Measurements from ENCODE around the gene BEX2. TPM values are rescaled to one million over a fixed set of nuclear protein-coding genes. Genes with fewer than 3 reads are reported as not detected.
"Not testable (repeated sequence)": the region's sequence is repeated elsewhere in the genome, so short reads cannot be mapped to it uniquely, and the experiment has no call there.

The BEX2 gene
- 10 to 100 TPM; 16.0 to 18.9 TPM for total RNA-seq

DNA sequence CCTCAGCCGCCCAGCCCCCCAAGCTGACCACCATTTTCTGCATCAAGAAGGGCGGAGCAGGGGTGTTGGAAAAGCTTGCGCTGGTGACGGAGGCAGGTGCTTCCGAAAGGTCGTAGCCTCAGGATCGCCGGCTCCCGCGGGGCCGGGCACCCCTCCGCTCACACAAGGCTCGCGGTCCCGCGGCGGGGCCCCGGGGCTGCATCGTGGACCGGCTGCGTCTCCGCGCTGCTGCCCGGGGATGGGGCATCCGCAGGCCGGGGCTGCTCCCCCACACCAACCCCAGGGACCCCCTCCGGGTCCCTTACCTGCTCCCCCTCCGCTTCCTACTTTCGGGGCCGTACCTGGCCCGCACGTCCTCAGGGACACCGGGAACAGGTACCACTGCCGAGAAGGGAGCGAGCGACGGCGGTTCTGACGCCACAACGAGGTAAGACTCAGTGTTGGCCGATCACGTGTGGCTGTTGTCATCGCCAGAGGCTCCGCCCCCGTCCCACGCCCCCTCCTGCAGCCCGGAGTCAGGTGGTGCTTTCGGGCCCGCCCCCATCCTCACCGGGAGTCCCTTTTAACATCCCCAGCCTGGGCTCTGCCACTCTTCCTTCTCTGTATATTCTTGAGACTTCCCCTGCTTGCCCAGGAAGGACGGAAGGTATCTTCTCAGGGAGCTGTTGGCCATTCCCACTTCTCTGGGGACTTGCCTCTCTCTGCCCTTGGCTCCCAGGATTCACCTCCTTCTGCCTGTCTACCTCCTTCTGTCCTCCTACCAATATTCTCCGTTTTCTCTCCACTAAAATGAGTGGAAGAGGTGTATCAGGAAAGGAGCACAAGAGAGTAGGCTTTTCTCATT lies at the start of gene BEX2:
Gene BEX2 (minus strand): TSS at position 436 of the 844 bp plus-strand sequence. CDS start 1,014 bp downstream, outside the sequence.
- no peaks in the 10 kb centered on the region for H3K36me3 Mint-ChIP-seq (ENCODE audit: low read depth)
- intact Hi-C loops (cut with micrococcal nuclease), result loop anchor here (1.0 to 2.0 kb wide), 3 partner anchors 55 to 96 kb away; partner anchors contain the start of genes BEX3, BEX4 and TCEAL8
- H3K9me3 Mint-ChIP-seq, result no peaks in the 10 kb centered on the region
- CTCF ChIA-PET, result no interaction called here
- peak within 1 kb of the TSS; percentile 53 for H3K27ac Mint-ChIP-seq
- peaks cover 9% of the 10 kb centered on the region for H3K4me1 Mint-ChIP-seq (ENCODE audit: low read depth)
- DNase-seq, result peak; percentile 91
- H3K27me3 Mint-ChIP-seq (ENCODE audit: low read depth), result no peaks in the 10 kb centered on the region
- peak within 1 kb of the TSS; percentile 70 for H3K4me3 Mint-ChIP-seq

DNA sequence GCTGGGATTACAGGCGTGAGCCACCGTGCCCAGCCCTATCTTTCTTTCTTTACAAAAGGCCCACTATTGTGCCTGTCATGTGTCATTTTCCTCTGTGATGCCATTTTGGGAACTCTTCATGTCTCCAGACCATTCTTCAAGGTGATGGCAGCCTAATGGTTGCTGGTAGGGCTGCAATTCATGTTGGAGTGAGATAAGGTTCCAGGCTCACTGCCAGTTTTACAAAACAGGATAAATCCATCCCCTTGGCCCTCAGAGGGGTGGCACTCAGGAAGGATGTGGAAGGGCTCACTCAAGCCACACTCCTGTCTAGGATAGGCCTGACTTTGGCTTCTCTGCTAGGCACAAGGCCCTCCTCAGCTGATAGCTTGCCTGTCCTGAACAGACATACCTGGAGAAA lies 49.3 kb upstream of the BEX2 start:
- intact Hi-C loops (cut with micrococcal nuclease), result no loop called here
- H3K4me3 Mint-ChIP-seq, result no peak overlapping the region
- no peak for DNase-seq
- no peaks in the 10 kb centered on the region for H3K27me3 Mint-ChIP-seq (ENCODE audit: low read depth)
- CTCF ChIA-PET, result no interaction called here
- H3K36me3 Mint-ChIP-seq (ENCODE audit: low read depth), result peaks cover 2% of the 10 kb centered on the region
- no peaks in the 10 kb centered on the region for H3K9me3 Mint-ChIP-seq
- no peak overlapping the region for H3K27ac Mint-ChIP-seq
- H3K4me1 Mint-ChIP-seq (ENCODE audit: low read depth), result peaks cover 7% of the 10 kb centered on the region

DNA sequence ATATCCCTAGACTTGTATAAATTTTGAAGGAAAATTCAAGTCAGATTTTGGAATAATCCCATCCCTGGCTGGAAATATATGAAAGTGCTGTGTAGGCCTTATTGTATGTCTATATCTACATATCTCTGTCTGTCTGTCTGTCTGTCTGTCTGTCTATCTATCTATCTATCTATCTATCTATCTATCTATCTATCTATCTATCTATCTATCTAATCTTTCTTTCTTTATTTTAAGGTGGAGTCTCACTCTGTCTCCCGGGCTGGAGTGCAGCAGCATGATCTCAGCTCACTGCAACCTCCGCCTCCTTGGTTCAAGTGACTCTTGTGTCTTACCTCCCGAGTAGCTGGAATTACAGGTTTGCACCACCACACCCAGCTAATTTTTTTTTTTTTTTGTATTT lies 48.8 kb upstream of the BEX2 start:
- H3K9me3 Mint-ChIP-seq; H3K4me1 Mint-ChIP-seq (ENCODE audit: low read depth); CTCF ChIA-PET; H3K36me3 Mint-ChIP-seq (ENCODE audit: low read depth); H3K4me3 Mint-ChIP-seq; H3K27me3 Mint-ChIP-seq (ENCODE audit: low read depth); H3K27ac Mint-ChIP-seq; DNase-seq: not testable (repeated sequence)
- intact Hi-C loops (cut with micrococcal nuclease), result loop anchor here (5.0 kb wide), 1 partner anchor 103 kb away; no protein-coding TSS in a partner anchor

DNA sequence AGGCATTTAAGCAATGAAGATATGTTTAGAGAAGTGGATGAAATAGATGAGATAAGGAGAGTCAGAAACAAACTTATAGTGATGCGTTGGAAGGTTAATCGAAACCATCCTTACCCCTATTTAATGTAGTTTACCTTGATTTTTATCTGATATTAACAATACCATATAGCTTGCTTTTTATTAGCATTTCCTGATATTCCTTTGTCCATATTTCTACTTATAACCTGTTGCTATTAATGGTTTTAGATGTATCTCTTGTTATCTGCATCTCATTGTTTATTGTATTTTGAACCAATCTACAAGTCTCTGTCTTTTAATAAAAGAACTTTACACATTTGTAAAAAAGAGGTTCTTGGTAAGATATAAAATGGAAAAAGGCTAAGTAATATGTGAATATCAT lies 47.1 kb upstream of the BEX2 start:
- CTCF ChIA-PET, result no interaction called here
- Mint-ChIP-seq H3K4me1 (ENCODE audit: low read depth) (peaks cover 7% of the 10 kb centered on the region), H3K36me3 (ENCODE audit: low read depth) (peaks cover 2% of the 10 kb centered on the region), H3K9me3 (no peaks in the 10 kb centered on the region), H3K4me3 (peak overlapping the region; percentile 8), H3K27ac (no peak overlapping the region), H3K27me3 (ENCODE audit: low read depth) (no peaks in the 10 kb centered on the region)
- intact Hi-C loops (cut with micrococcal nuclease), result loop anchor here (5.0 kb wide), 1 partner anchor 104 kb away; no protein-coding TSS in a partner anchor
- no peak for DNase-seq

DNA sequence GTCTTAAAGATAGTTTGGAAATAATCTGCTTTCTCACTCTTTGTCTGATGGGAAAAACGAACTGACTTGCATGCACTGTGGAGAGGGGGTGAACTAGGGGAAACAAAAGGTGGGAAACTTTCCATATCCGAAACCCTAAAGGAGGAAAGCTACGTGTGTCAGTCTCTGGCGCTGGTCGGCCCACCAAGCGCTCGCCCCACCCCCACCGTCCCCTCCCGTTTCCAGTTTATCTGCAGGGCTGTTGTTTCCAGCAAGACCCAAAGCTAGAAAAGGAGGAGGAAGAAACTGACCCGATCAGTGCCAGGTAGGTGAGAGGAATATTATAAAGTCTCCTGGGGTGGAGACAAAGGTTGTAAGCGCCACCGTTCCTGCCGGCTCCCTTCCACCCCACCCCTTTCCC lies 46.1 kb upstream of the BEX2 start:
- Mint-ChIP-seq H3K27ac (no peak overlapping the region), H3K4me1 (ENCODE audit: low read depth) (peaks cover 7% of the 10 kb centered on the region), H3K4me3 (peak overlapping the region; percentile 81), H3K27me3 (ENCODE audit: low read depth) (no peaks in the 10 kb centered on the region), H3K36me3 (ENCODE audit: low read depth) (peaks cover 2% of the 10 kb centered on the region), H3K9me3 (no peaks in the 10 kb centered on the region)
- CTCF ChIA-PET, result no interaction called here
- intact Hi-C loops (cut with micrococcal nuclease), result loop anchor here (5.0 kb wide), 1 partner anchor 105 kb away; no protein-coding TSS in a partner anchor
- DNase-seq, result peak; percentile 12

DNA sequence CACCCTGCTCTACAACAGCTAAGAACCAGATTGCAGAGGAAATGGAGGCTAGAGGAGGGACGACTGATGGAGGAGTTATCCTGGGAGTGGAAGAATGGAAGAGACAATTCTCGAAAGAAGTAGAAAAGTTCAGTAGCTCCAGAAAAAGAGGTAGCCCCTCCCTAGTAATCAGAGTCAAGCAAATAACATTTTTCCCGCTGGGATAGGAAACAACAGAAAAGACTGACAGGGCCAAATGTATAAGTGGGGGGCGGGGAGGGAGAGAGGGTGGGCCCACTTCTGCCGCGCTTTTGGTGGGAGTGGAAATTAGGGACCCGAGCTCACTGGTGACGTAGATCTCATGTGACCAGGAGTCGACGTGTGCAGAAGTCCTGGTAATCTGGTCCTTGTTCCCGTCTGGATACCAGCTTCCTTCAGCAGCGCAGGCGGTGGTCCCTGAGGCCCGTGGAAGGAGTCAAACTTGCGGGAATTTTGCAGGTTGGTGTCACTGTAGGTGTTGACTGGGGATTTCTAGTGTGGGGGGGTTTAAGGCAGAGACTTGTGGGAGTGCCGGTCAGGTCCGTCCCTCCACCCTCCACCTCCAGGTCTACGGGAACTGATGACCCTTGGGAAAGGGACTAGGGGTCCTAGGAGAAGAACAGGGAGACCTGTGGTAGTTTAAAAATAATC lies 45.5 kb upstream of the BEX2 start, which contains the start of gene TCEAL9:
Gene TCEAL9 (plus strand): TSS at position 377 of the 669 bp plus-strand sequence. CDS start 1,179 bp downstream, outside the sequence.
- DNase-seq, result no peak
- Mint-ChIP-seq H3K27me3 (ENCODE audit: low read depth) (no peaks in the 10 kb centered on the region), H3K27ac (no peak within 1 kb of the TSS), H3K4me1 (ENCODE audit: low read depth) (peaks cover 7% of the 10 kb centered on the region), H3K4me3 (peak within 1 kb of the TSS; percentile 81), H3K9me3 (no peaks in the 10 kb centered on the region), H3K36me3 (ENCODE audit: low read depth) (peaks cover 2% of the 10 kb centered on the region)
- intact Hi-C loops (cut with micrococcal nuclease), result loop anchor here (5.0 kb wide), 1 partner anchor 106 kb away; no protein-coding TSS in a partner anchor
- CTCF ChIA-PET, result interaction anchor here (0.6 to 0.7 kb wide), 2 partner anchors 202 to 781 kb away, joined by 3 to 5 read pairs; no protein-coding TSS in a partner anchor

DNA sequence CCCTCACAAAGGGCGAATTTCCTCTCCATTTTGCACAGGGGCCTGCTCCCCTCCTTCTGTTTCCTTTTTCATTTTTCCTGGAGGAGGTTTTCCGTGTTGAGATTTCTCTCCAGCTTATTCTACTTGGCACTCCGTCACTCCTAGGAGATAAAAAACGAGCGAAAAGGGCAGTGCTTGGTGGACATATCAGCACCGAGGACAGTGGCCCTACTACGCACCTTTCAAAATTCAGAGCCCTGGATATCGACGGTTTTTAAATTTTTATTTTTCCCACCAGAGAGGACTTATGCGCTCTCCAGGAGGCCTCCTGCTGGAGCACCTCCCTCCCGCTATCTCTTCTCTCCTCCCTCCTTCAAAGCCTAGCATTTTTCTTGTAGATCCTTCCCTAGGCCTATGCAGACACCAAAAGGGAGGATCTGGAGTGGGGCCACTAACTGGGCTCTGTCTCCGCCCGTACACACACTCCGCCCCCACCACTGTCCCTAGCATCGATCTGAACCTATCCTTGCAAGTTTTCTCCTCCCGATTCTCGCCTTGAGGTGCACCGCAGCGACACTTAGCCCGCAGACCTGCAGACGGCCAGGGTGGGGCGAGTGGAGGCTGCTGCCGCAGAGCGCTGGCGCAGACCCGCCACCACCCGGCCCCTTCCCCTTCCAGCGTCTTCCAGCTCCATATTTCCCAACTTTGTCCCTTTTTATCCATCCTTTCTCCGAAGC lies 37.0 kb upstream of the BEX2 start:
- H3K27ac Mint-ChIP-seq, result no peak overlapping the region
- peaks cover 4% of the 10 kb centered on the region for H3K4me1 Mint-ChIP-seq (ENCODE audit: low read depth)
- intact Hi-C loops (cut with micrococcal nuclease), result no loop called here
- CTCF ChIA-PET, result interaction anchor here (1.3 kb wide), 1 partner anchor 103 kb away, joined by 3 read pairs; no protein-coding TSS in a partner anchor
- no peaks in the 10 kb centered on the region for H3K36me3 Mint-ChIP-seq (ENCODE audit: low read depth)
- no peak for DNase-seq
- H3K9me3 Mint-ChIP-seq, result no peaks in the 10 kb centered on the region
- H3K27me3 Mint-ChIP-seq (ENCODE audit: low read depth), result peaks cover 2% of the 10 kb centered on the region
- no peak overlapping the region for H3K4me3 Mint-ChIP-seq

DNA sequence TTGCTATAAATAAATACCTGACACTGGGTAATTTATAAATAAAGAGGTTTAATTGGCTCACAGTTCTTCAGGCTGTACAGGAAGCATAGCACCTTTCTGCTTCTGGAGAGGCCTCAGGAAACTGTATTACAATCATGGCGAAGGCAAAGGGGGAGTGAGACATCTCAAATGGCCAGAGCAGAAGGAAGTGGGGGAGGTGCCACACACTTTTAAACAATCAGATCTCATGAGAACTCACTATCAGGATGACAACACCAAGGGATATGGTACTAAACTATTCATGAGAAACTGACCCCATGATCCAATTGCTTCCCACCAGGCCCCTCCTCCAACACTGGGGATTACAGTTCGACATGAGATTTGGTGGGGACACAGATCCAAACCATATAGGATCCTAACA lies 33.8 kb upstream of the BEX2 start:
- no peak overlapping the region for H3K4me3 Mint-ChIP-seq
- no peak overlapping the region for H3K27ac Mint-ChIP-seq
- no peaks in the 10 kb centered on the region for H3K36me3 Mint-ChIP-seq (ENCODE audit: low read depth)
- peaks cover 4% of the 10 kb centered on the region for H3K4me1 Mint-ChIP-seq (ENCODE audit: low read depth)
- H3K27me3 Mint-ChIP-seq (ENCODE audit: low read depth), result peaks cover 2% of the 10 kb centered on the region
- intact Hi-C loops (cut with micrococcal nuclease), result loop anchor here (5.0 kb wide), 1 partner anchor 132 kb away; no protein-coding TSS in a partner anchor
- no peak for DNase-seq
- no peaks in the 10 kb centered on the region for H3K9me3 Mint-ChIP-seq
- CTCF ChIA-PET, result no interaction called here

DNA sequence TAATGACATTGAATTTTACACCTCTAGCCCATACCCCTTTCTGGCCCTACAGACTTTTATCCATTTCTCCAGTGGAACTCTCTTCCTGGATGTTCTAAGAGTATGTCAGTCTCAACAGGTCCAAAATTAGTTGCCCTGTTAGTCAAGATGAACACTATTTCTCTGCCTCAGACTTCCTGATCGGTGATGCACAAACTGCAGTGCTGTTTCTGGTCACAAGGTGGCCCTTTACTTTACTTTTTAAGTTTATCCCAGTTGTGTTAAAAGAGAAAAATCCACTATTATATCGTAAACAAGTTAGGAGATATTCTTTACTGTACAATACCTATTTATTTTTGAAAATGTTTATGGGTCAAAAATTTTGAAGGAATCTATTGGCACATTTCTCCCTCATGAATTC lies 32.3 kb upstream of the BEX2 start:
- Mint-ChIP-seq H3K27ac (no peak overlapping the region), H3K4me1 (ENCODE audit: low read depth) (peaks cover 4% of the 10 kb centered on the region), H3K4me3 (no peak overlapping the region), H3K36me3 (ENCODE audit: low read depth) (no peaks in the 10 kb centered on the region), H3K9me3 (no peaks in the 10 kb centered on the region), H3K27me3 (ENCODE audit: low read depth) (peaks cover 2% of the 10 kb centered on the region)
- CTCF ChIA-PET, result interaction anchor here (0.6 to 0.7 kb wide), 2 partner anchors 121 to 123 kb away, joined by 3 to 4 read pairs; no protein-coding TSS in a partner anchor
- intact Hi-C loops (cut with micrococcal nuclease), result loop anchor here (1.0 to 5.0 kb wide), 2 partner anchors 121 to 131 kb away; no protein-coding TSS in a partner anchor
- DNase-seq, result peak; percentile 65

DNA sequence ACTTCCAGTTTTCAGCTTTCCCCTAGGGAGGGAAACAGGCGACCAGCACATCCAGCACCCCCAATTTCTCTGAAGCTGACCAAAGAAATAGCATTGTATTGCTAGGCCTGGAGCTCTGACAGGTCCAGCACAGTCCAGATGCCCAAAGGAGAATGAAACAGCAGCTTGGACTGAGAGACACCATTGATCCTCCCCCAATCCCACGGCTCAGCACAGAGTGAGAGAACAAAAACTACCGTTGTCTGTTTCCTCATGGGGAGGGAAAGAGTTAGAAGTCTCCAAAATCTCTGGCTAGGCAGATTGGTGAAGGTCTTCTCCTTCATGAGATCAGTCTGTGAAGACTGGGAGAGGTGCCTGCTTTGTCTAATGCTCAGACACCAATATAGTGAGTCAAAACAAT lies 27.9 kb upstream of the BEX2 start:
- CTCF ChIA-PET, result interaction anchor here (1.0 to 1.6 kb wide), 2 partner anchors 126 to 127 kb away, joined by 3 to 6 read pairs; no protein-coding TSS in a partner anchor
- Mint-ChIP-seq H3K36me3 (ENCODE audit: low read depth) (no peaks in the 10 kb centered on the region), H3K27ac (no peak overlapping the region), H3K4me3 (no peak overlapping the region), H3K4me1 (ENCODE audit: low read depth) (peaks cover 4% of the 10 kb centered on the region), H3K27me3 (ENCODE audit: low read depth) (no peaks in the 10 kb centered on the region), H3K9me3 (no peaks in the 10 kb centered on the region)
- no peak for DNase-seq
- intact Hi-C loops (cut with micrococcal nuclease), result no loop called here

DNA sequence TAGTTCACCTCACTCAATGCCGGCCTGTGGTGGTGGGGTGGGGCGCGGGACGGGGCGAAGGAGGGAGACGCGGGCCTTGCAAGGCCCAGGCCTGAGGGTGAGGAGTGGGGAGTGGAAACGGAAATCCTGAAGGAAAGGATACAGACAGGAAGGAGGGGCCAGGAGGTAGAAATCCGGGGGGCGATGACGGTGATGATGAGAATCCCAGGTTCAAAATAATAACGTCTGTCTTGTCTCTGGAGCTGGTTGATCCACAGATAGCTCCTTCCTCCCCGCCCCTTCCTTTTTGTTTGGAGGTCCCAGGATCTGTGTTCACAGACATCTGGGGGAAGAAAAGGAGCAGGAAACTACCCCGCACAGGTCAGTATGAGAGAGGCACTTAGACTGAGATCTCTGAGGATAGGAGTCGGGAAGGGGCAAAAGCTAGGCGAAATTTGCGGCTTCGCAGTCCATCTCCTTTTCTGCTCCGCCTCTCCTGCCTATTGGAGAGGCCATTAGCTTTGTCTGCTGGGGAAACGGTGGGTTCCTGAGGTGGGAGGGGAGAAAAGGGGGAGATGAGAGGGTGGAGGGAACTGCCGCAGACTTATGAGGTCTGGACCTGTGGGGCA lies 20.0 kb upstream of the BEX2 start:
- intact Hi-C loops (cut with micrococcal nuclease), result no loop called here
- H3K4me1 Mint-ChIP-seq (ENCODE audit: low read depth), result peaks cover 4% of the 10 kb centered on the region
- no peak overlapping the region for H3K27ac Mint-ChIP-seq
- CTCF ChIA-PET, result no interaction called here
- H3K4me3 Mint-ChIP-seq, result no peak overlapping the region
- DNase-seq, result no peak
- no peaks in the 10 kb centered on the region for H3K9me3 Mint-ChIP-seq
- peaks cover 16% of the 10 kb centered on the region for H3K27me3 Mint-ChIP-seq (ENCODE audit: low read depth)
- no peaks in the 10 kb centered on the region for H3K36me3 Mint-ChIP-seq (ENCODE audit: low read depth)
